ENCODE data around the gene DBNDD1. TPM values are rescaled to one million over a fixed set of nuclear protein-coding genes. Genes with fewer than 3 reads are reported as not detected.

The DBNDD1 gene
- total and polyA plus RNA-seq, 4 donors, result 0.09 to 1.5 (median 0.82) TPM

DNA sequence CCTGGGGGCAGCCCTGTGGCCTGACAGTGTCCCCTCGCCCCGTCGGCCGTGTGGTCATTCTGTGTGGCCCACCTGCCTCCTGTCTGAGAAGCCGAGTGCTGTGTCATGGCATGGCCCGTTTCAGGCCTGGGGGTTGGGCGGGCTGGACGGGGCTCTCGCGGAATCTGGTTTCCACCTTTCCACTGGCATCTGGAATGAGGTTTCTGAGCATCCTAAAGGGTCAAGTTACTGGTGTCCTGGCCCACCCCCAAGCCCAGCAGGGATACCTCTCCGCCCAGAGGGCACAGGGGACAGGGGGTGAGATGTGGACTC, 7.8 kb downstream of the DBNDD1 start (continued):
- TF ChIP-seq, protein P1, sequence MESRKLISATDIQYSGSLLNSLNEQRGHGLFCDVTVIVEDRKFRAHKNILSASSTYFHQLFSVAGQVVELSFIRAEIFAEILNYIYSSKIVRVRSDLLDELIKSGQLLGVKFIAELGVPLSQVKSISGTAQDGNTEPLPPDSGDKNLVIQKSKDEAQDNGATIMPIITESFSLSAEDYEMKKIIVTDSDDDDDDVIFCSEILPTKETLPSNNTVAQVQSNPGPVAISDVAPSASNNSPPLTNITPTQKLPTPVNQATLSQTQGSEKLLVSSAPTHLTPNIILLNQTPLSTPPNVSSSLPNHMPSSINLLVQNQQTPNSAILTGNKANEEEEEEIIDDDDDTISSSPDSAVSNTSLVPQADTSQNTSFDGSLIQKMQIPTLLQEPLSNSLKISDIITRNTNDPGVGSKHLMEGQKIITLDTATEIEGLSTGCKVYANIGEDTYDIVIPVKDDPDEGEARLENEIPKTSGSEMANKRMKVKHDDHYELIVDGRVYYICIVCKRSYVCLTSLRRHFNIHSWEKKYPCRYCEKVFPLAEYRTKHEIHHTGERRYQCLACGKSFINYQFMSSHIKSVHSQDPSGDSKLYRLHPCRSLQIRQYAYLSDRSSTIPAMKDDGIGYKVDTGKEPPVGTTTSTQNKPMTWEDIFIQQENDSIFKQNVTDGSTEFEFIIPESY (IDR thresholded peaks at IDR 0.05), result no peak

DNA sequence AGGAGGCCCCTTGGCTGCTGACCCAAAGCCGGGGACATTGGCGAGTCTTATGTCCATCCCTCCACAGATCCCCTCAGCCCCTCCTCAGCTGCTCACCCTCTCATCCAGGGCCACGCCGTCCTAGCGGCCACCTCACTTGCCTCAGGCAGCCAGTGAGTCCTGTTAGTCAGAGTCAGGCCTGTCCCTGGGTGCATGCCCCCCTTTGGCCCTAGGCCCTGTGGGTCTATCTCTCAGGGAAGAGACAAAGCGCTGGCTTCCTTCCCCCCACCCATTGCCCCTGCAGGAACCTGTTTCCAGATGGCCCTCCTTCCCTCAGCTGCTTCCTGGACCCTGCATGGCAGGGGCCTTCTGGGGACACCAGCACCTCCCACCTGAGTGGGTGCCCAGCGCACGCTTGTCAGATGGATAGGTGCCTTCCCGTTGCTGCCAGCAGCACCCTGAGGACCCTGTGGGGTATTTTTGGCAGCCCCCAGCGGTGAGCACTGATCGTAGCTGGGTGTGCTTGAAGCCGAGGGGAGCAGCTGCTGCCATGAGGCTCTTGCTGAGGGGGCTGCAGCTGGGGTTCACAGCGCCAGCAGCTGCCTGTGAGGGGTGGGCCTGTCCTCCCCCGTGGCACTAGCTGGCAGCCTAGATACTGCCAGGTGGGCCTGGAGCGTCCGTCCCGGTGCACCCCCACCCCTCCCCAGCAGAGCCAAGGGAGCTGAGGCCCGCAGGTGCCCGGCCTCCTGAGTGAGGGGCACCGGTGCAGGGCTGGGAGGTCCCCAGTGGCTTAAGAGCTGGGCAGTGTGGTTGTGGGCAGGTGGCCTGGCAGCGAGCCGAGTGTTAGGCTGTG, 8.4 kb downstream of the DBNDD1 start:
- Histone ChIP-seq H3K9me3 (ENCODE audit: control insufficient read depth in 4 of 4, low read length in 3 of 4) (no peaks in the 10 kb centered on the region), H3K4me3 (ENCODE audit: low read depth in 1 of 3, low read length in 3 of 3) (no peak overlapping the region), H3K9ac (ENCODE audit: low read depth in 1 of 2, low read length in 2 of 2) (no peak overlapping the region), H3K4me1 (ENCODE audit: control insufficient read depth in 4 of 4, insufficient read depth in 4 of 4, low read length in 3 of 4) (no peaks in the 10 kb centered on the region), H3K27me3 (ENCODE audit: control insufficient read depth in 4 of 4, insufficient read depth in 4 of 4, low read length in 3 of 4) (no peaks in the 10 kb centered on the region), H3K27ac (ENCODE audit: low read depth in 1 of 2, low read length in 2 of 2) (no peak overlapping the region), H3K36me3 (ENCODE audit: control insufficient read depth in 4 of 4, insufficient read depth in 3 of 4, low read depth in 1 of 4, low read length in 3 of 4) (no peaks in the 10 kb centered on the region)
- no peak for TF ChIP-seq MAX (IDR thresholded peaks at IDR 0.05)
- TF ChIP-seq FOXA1 (IDR thresholded peaks at IDR 0.05), result no peak
- TF ChIP-seq RXRA (IDR thresholded peaks at IDR 0.05), result no peak
- TF ChIP-seq YY1 (IDR thresholded peaks at IDR 0.05), result no peak
- no peak for TF ChIP-seq SP1 (IDR thresholded peaks at IDR 0.05)
- TF ChIP-seq, protein P2, sequence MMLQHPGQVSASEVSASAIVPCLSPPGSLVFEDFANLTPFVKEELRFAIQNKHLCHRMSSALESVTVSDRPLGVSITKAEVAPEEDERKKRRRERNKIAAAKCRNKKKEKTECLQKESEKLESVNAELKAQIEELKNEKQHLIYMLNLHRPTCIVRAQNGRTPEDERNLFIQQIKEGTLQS (IDR thresholded peaks at IDR 0.05), result no peak
- TF ChIP-seq HNF4G (IDR thresholded peaks at IDR 0.05), result no peak
- no peak for TF ChIP-seq EGR1 (IDR thresholded peaks at IDR 0.05; ENCODE audit: low read depth in 2 of 2)
- TF ChIP-seq TAF1 (conservative IDR thresholded peaks at IDR 0.05), result no peak
- TF ChIP-seq HNF4A (conservative IDR thresholded peaks at IDR 0.05), result no peak
- TF ChIP-seq JUND (IDR thresholded peaks at IDR 0.05), result no peak
- no peak for TF ChIP-seq CTCF (IDR thresholded peaks at IDR 0.05; ENCODE audit: low read depth, low read length, missing input control)
- TF ChIP-seq, protein P3, sequence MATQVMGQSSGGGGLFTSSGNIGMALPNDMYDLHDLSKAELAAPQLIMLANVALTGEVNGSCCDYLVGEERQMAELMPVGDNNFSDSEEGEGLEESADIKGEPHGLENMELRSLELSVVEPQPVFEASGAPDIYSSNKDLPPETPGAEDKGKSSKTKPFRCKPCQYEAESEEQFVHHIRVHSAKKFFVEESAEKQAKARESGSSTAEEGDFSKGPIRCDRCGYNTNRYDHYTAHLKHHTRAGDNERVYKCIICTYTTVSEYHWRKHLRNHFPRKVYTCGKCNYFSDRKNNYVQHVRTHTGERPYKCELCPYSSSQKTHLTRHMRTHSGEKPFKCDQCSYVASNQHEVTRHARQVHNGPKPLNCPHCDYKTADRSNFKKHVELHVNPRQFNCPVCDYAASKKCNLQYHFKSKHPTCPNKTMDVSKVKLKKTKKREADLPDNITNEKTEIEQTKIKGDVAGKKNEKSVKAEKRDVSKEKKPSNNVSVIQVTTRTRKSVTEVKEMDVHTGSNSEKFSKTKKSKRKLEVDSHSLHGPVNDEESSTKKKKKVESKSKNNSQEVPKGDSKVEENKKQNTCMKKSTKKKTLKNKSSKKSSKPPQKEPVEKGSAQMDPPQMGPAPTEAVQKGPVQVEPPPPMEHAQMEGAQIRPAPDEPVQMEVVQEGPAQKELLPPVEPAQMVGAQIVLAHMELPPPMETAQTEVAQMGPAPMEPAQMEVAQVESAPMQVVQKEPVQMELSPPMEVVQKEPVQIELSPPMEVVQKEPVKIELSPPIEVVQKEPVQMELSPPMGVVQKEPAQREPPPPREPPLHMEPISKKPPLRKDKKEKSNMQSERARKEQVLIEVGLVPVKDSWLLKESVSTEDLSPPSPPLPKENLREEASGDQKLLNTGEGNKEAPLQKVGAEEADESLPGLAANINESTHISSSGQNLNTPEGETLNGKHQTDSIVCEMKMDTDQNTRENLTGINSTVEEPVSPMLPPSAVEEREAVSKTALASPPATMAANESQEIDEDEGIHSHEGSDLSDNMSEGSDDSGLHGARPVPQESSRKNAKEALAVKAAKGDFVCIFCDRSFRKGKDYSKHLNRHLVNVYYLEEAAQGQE (IDR thresholded peaks at IDR 0.05), result no peak
- TF ChIP-seq FOXA2 (IDR thresholded peaks at IDR 0.05), result no peak
- no peak for TF ChIP-seq NR2F2 (IDR thresholded peaks at IDR 0.05)
- TF ChIP-seq, protein P1 (IDR thresholded peaks at IDR 0.05), result no peak
- no peak for DNase-seq (ENCODE audit: low spot score)
- 90% methylated on average over 22 of the region's 22 CpGs for WGBS
